ENCODE data around the gene PXT1.

PXT1 gene

DNA sequence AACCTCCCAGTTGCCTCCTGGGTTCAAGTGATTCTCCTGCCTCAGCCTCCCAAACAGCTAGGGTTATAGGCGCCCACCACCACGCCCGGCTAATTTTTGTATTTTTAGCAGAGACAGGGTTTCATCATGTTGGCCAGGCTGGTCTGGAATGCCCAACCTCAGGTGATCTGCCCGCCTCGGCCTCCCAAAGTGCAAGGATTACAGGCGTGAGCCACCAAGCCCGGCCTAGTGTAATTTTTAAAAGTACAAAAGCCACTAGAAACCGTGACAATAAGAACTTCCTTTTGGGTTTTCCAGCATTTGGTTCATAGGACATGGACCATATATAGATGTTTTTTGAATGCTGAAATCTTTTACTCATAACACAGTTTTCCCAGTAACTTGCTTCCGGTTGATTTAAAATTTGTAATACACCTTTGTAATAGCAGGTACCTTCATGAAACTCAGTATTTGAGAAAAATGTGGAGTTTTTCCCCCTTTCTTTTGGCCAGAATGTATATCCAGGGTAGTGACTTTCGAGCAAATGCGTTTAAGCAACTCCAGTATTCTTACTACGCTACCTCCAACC is 467 bp downstream of the PXT1 start:
- no peaks in the 10 kb centered on the region for H3K9me3 ChIP-seq (ENCODE audit: control insufficient read depth, low read length)
- peak overlapping the region; percentile 96 for H3K9ac ChIP-seq (ENCODE audit: low read length)
- H3K27me3 ChIP-seq (ENCODE audit: control insufficient read depth, insufficient read depth, low read length) = no peaks in the 10 kb centered on the region
- peaks cover 27% of the 10 kb centered on the region for H3K4me1 ChIP-seq (ENCODE audit: control insufficient read depth, insufficient read depth, low read length)
- H3K4me3 ChIP-seq (ENCODE audit: low read length) = peak overlapping the region; percentile 69
- no peaks in the 10 kb centered on the region for H3K36me3 ChIP-seq (ENCODE audit: control insufficient read depth, insufficient read depth, low read length)

DNA sequence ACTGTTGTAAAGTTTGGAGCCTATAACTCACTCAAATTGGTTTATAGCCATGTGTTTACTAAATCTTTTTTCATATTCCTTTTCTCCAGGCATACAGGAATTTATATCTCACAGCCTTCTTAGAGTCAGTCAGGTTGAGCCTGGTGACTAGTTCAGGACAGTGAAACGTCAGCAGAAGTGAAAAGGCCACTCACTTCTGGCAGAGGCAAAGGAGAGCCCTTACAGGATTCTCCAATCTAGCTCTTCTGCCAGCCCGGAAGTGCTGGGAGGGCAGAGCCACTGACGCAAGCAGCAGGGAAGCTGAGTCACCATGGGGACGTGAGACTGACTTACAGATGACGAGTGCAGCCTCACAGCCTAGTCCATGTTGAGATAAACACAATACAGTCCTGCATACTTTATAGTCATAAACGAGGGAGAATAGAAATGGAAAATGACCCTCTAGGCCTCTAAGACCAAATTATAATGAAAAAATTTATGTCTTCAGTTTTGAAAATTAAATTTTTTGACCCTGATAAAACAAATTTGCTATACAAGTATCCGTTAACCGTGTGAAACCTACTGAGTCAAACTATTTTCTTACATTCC is 1.3 kb downstream of the PXT1 start:
- H3K9me3 ChIP-seq (ENCODE audit: control insufficient read depth, low read length) = no peaks in the 10 kb centered on the region
- peaks cover 27% of the 10 kb centered on the region for H3K4me1 ChIP-seq (ENCODE audit: control insufficient read depth, insufficient read depth, low read length)
- H3K36me3 ChIP-seq (ENCODE audit: control insufficient read depth, insufficient read depth, low read length) = no peaks in the 10 kb centered on the region
- H3K9ac ChIP-seq (ENCODE audit: low read length) = peak overlapping the region; percentile 48
- no peak overlapping the region for H3K4me3 ChIP-seq (ENCODE audit: low read length)
- H3K27me3 ChIP-seq (ENCODE audit: control insufficient read depth, insufficient read depth, low read length) = no peaks in the 10 kb centered on the region

DNA sequence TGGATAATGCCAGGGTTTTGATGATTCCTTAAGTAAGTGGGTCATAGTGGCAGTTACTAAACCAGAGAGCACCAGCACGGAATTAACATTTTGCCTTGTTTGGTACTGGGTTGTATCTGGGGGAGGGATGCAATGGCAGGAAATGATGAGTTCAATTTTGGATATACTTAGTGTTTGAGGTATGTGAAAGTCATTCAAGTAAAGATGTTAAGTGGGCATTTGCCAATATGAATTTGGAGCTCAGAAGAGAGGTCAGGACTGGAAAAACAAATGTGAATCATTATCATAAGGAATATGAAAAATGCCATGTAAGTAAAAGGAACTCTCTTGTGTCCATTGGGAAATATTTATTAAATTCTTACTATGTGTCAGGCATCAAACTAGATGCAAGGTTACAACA is 6.2 kb downstream of the PXT1 start:
- Histone ChIP-seq H3K9me3 (ENCODE audit: control insufficient read depth, low read length) (no peaks in the 10 kb centered on the region), H3K27me3 (ENCODE audit: control insufficient read depth, insufficient read depth, low read length) (no peaks in the 10 kb centered on the region), H3K4me1 (ENCODE audit: control insufficient read depth, insufficient read depth, low read length) (no peaks in the 10 kb centered on the region), H3K9ac (ENCODE audit: low read length) (no peak overlapping the region), H3K4me3 (ENCODE audit: low read length) (no peak overlapping the region), H3K36me3 (ENCODE audit: control insufficient read depth, insufficient read depth, low read length) (no peaks in the 10 kb centered on the region)

DNA sequence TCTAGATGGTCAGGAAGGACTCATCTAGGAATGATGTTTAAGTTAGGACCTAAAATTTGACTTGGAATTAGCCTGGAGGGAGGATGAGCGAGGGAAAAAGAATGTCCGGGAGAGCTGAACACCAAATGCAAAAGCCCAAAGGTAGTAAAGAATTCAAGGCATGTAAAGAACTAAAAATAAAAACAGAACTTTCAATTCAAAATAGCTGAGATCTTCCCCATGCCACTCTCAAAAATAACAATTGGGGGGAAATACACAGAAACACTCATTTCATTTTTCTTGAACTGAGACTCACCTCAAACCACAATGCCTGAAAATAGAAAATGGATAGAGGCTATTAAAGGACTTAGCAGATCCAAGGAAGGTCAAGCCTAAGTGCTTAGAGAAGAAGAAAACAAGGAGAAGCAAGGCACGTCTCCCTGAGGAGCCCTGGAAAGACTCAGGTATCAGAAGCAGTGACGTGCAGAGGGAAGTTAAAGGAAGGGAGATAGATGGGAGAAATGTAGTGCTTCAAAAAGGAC is 10.4 kb downstream of the PXT1 start:
- H3K27me3 ChIP-seq (ENCODE audit: control insufficient read depth, insufficient read depth, low read length) = no peaks in the 10 kb centered on the region
- no peak overlapping the region for H3K4me3 ChIP-seq (ENCODE audit: low read length)
- no peak overlapping the region for H3K9ac ChIP-seq (ENCODE audit: low read length)
- H3K4me1 ChIP-seq (ENCODE audit: control insufficient read depth, insufficient read depth, low read length) = no peaks in the 10 kb centered on the region
- H3K9me3 ChIP-seq (ENCODE audit: control insufficient read depth, low read length) = no peaks in the 10 kb centered on the region
- H3K36me3 ChIP-seq (ENCODE audit: control insufficient read depth, insufficient read depth, low read length) = no peaks in the 10 kb centered on the region

DNA sequence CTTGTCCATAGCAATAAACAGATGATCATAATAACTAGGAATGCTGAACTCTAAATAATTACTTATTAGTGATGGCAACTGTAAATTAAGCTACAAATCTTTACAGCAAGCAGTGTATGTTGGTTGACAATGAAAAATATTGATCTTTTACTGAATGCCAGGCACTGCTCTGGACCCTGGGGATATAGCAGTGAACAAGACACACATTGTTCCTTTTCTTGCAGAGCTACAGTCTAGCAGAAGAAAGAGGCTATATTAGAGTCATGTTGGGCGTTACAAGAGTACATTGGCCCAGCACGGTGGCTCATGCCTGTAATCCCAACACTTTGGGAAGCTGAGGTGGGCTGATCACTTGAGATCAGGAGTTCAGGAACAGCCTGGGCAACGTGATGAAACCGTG is 11.5 kb downstream of the PXT1 start:
- Histone ChIP-seq H3K9ac (ENCODE audit: low read length) (no peak overlapping the region), H3K27me3 (ENCODE audit: control insufficient read depth, insufficient read depth, low read length) (no peaks in the 10 kb centered on the region), H3K9me3 (ENCODE audit: control insufficient read depth, low read length) (no peaks in the 10 kb centered on the region), H3K36me3 (ENCODE audit: control insufficient read depth, insufficient read depth, low read length) (no peaks in the 10 kb centered on the region), H3K4me3 (ENCODE audit: low read length) (no peak overlapping the region), H3K4me1 (ENCODE audit: control insufficient read depth, insufficient read depth, low read length) (no peaks in the 10 kb centered on the region)

DNA sequence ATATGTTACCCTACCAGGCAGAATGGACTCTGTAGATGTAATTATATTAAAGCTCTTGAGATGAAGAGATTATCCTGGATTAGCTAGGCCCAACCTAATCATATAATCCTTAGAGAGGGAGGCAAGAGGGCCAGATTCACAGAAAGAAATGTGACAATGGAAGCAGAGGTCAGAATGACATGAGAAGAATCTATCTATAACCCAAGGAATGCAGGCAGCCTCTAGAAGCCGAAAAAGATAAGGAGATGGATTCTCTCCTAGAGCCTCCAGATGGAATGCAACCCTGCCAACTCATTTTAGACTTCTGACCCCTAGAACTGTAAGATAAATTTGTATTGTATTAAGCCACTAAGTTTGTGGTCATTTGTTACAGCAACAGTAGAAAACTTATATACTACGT is 12.3 kb downstream of the PXT1 start:
- no peaks in the 10 kb centered on the region for H3K4me1 ChIP-seq (ENCODE audit: control insufficient read depth, insufficient read depth, low read length)
- H3K9ac ChIP-seq (ENCODE audit: low read length) = no peak overlapping the region
- no peaks in the 10 kb centered on the region for H3K36me3 ChIP-seq (ENCODE audit: control insufficient read depth, insufficient read depth, low read length)
- no peaks in the 10 kb centered on the region for H3K27me3 ChIP-seq (ENCODE audit: control insufficient read depth, insufficient read depth, low read length)
- H3K4me3 ChIP-seq (ENCODE audit: low read length) = no peak overlapping the region
- no peaks in the 10 kb centered on the region for H3K9me3 ChIP-seq (ENCODE audit: control insufficient read depth, low read length)

DNA sequence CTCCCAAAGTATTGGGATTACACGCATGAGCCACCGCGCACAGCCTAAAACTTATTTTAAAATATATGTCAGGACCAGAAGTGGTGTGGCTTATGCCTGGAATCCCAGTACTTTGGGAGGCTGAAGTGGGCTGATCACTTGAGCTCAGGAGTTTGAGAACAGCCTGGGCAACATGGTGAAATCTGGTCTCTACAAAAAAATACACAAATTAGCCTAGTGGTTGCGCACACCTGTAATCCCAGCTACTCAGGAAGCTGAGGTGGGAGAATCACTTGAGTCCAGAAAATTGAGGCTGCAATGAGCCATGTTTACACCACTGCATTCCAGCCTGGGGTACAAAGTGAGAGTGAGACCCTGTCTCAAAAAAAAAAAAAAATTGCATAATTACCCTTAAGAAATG is 13.7 kb downstream of the PXT1 start:
- Histone ChIP-seq H3K36me3 (ENCODE audit: control insufficient read depth, insufficient read depth, low read length) (no peaks in the 10 kb centered on the region), H3K4me3 (ENCODE audit: low read length) (no peak overlapping the region), H3K9ac (ENCODE audit: low read length) (no peak overlapping the region), H3K4me1 (ENCODE audit: control insufficient read depth, insufficient read depth, low read length) (no peaks in the 10 kb centered on the region), H3K27me3 (ENCODE audit: control insufficient read depth, insufficient read depth, low read length) (no peaks in the 10 kb centered on the region), H3K9me3 (ENCODE audit: control insufficient read depth, low read length) (no peaks in the 10 kb centered on the region)

DNA sequence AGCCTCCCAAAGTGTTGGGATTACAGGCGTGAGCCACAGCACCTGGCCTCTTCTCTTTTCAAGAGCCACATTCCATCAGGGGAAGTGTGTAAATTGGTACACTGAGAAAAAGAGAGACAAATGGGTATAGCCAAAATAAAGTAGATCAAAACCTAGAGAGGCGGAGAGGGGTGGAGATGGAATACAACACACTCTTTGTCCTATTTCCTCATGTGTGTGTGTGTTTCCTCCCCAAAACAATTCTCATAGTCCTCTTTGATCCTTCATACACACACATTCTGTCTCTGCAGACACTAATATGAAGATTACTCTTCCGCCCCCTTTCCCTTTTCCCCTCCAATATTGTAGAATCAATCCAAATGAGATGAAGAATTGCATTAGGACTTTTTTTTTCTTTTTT is 16.0 kb downstream of the PXT1 start:
- Histone ChIP-seq H3K9ac (ENCODE audit: low read length) (no peak overlapping the region), H3K36me3 (ENCODE audit: control insufficient read depth, insufficient read depth, low read length) (no peaks in the 10 kb centered on the region), H3K4me3 (ENCODE audit: low read length) (no peak overlapping the region), H3K4me1 (ENCODE audit: control insufficient read depth, insufficient read depth, low read length) (peaks cover 5% of the 10 kb centered on the region), H3K27me3 (ENCODE audit: control insufficient read depth, insufficient read depth, low read length) (no peaks in the 10 kb centered on the region), H3K9me3 (ENCODE audit: control insufficient read depth, low read length) (no peaks in the 10 kb centered on the region)

DNA sequence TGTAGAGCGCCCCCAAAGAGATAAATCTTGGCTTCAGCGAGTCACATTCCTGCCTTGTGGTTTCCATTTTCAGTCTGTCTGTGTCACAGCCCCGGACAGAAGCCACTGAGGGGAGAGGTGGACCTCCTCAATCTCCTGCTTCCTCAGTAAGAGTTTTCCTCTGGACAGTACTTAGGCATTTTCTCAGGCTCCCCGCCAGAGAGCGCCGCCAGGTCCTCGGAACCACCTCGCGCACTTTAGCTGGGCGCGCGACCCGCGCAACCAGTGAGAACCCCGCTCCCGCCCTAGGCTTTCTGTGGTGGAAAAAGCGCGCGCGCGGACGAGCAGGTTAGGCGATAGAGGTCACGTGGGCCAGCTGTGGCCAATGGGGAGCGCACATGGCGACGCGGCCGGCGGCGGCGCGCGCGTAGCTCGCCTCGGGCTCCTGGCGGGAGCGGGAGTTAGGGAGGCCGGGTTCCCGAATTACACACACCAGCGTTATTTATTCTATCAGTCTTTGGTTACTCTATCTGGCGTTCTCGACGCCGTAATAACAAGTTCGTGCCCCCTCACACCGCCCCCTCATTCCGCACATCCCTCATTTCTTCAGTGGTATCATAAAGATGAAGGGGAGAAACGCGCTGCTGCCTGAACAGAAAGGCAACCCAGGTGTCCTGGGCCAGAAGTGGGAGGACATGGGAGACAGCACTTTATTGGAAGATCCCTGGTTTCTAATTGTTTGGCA is 19.4 kb downstream of the PXT1 start:
- peak overlapping the region; percentile 89 for H3K9ac ChIP-seq (ENCODE audit: low read length)
- H3K36me3 ChIP-seq (ENCODE audit: control insufficient read depth, insufficient read depth, low read length) = no peaks in the 10 kb centered on the region
- peak overlapping the region; percentile 47 for H3K4me3 ChIP-seq (ENCODE audit: low read length)
- H3K27me3 ChIP-seq (ENCODE audit: control insufficient read depth, insufficient read depth, low read length) = no peaks in the 10 kb centered on the region
- no peaks in the 10 kb centered on the region for H3K9me3 ChIP-seq (ENCODE audit: control insufficient read depth, low read length)
- peaks cover 5% of the 10 kb centered on the region for H3K4me1 ChIP-seq (ENCODE audit: control insufficient read depth, insufficient read depth, low read length)

DNA sequence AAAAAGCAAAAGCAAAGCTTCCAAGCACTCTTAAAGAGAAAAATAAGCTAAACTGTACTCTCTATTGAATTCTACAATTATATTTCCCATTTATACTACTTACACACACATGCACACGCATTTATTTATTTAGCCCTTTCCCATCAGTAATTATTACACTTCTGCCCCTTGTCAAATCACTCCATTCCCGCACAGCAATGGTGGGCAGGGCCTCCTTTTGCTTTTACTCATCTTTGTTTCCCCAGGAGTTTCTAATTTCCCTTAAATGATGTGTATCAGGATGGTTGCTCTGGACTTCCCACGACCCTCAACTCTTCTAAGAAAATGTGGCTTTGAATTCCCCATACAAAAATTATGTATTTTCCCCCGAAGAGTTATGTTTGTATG is 19.9 kb downstream of the PXT1 start:
- Histone ChIP-seq H3K9ac (ENCODE audit: low read length) (peak overlapping the region; percentile 89), H3K9me3 (ENCODE audit: control insufficient read depth, low read length) (no peaks in the 10 kb centered on the region), H3K27me3 (ENCODE audit: control insufficient read depth, insufficient read depth, low read length) (no peaks in the 10 kb centered on the region), H3K4me3 (ENCODE audit: low read length) (no peak overlapping the region), H3K4me1 (ENCODE audit: control insufficient read depth, insufficient read depth, low read length) (peaks cover 5% of the 10 kb centered on the region), H3K36me3 (ENCODE audit: control insufficient read depth, insufficient read depth, low read length) (no peaks in the 10 kb centered on the region)

DNA sequence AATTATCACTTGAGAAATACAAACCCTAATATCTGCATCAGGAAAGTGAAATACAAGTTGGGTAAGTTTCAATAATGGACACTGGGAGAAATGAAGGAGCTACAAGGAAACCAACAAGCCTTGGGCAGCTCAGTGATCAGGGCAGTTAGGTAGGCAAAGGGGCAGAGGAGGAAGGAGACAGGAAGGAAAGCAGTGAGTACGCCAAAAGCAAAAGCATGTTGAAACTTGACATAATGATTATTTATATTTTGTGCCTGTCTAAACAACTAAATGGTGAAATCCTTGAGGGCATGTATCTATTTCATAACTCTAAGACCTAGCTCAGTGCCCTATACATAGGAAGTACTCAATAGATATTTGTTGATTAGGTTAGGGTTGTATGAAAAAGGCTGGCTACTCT is 23.3 kb downstream of the PXT1 start:
- Histone ChIP-seq H3K27me3 (ENCODE audit: control insufficient read depth, insufficient read depth, low read length) (no peaks in the 10 kb centered on the region), H3K4me3 (ENCODE audit: low read length) (no peak overlapping the region), H3K36me3 (ENCODE audit: control insufficient read depth, insufficient read depth, low read length) (no peaks in the 10 kb centered on the region), H3K4me1 (ENCODE audit: control insufficient read depth, insufficient read depth, low read length) (peaks cover 5% of the 10 kb centered on the region), H3K9me3 (ENCODE audit: control insufficient read depth, low read length) (no peaks in the 10 kb centered on the region), H3K9ac (ENCODE audit: low read length) (no peak overlapping the region)

DNA sequence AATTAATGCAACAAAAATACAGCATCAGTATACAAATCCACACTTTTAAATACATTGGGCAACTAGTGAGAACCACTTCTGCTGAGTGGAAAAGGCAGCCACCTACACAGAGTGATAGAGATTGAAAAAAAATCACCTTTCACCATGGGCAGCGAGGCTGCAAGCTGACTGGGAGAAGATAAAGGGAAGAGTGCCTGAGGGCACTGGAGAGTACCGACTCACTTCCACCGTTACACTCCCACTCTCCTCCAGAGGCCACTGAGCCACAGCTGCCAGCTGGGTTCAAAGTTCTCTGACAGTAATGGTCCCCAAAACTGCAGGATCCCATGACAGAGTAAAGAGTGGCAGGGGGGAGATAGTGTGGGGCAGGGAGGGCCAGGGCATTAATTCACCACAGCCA is 24.1 kb downstream of the PXT1 start:
- Histone ChIP-seq H3K4me3 (ENCODE audit: low read length) (no peak overlapping the region), H3K4me1 (ENCODE audit: control insufficient read depth, insufficient read depth, low read length) (peaks cover 5% of the 10 kb centered on the region), H3K27me3 (ENCODE audit: control insufficient read depth, insufficient read depth, low read length) (no peaks in the 10 kb centered on the region), H3K36me3 (ENCODE audit: control insufficient read depth, insufficient read depth, low read length) (no peaks in the 10 kb centered on the region), H3K9ac (ENCODE audit: low read length) (no peak overlapping the region), H3K9me3 (ENCODE audit: control insufficient read depth, low read length) (no peaks in the 10 kb centered on the region)
